ENCODE results near the gene PARPBP.
A peak's percentile ranks its signal among the peaks of the same experiment; 100 is the strongest.
"Not testable (repeated sequence)": the region's sequence is repeated elsewhere in the genome, so short reads cannot be mapped to it uniquely, and the experiment has no call there.

PARPBP gene

GRCh38 chr12:102142866-102143373, 22.9 kb downstream of the PARPBP start:
- H3K4me3 ChIP-seq (ENCODE audit: low read length): not testable (repeated sequence)
- DNase-seq (ENCODE audit: low read depth, low spot score): peak; percentile 36

- DNase-seq (ENCODE audit: low read depth, low spot score): no peak
- no peak overlapping the region for H3K4me3 ChIP-seq (ENCODE audit: low read length)
Measured at GRCh38 chr12:102144221-102144620, 24.2 kb downstream of the PARPBP start.

- DNase-seq (ENCODE audit: low read depth, low spot score); H3K4me3 ChIP-seq (ENCODE audit: low read length): not testable (repeated sequence)
Measured at GRCh38 chr12:102147062-102147587, 27.1 kb downstream of the PARPBP start.

GRCh38 chr12:102155206-102155605, 35.2 kb downstream of the PARPBP start:
- DNase-seq (ENCODE audit: low read depth, low spot score); H3K4me3 ChIP-seq (ENCODE audit: low read length): not testable (repeated sequence)

- no peak for DNase-seq (ENCODE audit: low read depth, low spot score)
- H3K4me3 ChIP-seq (ENCODE audit: low read length): no peak overlapping the region
Measured at GRCh38 chr12:102163383-102163782, 43.4 kb downstream of the PARPBP start.

- H3K4me3 ChIP-seq (ENCODE audit: low read length): no peak overlapping the region
- DNase-seq (ENCODE audit: low read depth, low spot score): no peak
Measured at GRCh38 chr12:102167821-102168604, 48.0 kb downstream of the PARPBP start.

- peak; percentile 25 for DNase-seq (ENCODE audit: low read depth, low spot score)
- no peak overlapping the region for H3K4me3 ChIP-seq (ENCODE audit: low read length)
Measured at GRCh38 chr12:102169922-102170621, 50.1 kb downstream of the PARPBP start.

GRCh38 chr12:102171951-102172350, 52.0 kb downstream of the PARPBP start:
- DNase-seq (ENCODE audit: low read depth, low spot score): no peak
- no peak overlapping the region for H3K4me3 ChIP-seq (ENCODE audit: low read length)

GRCh38 chr12:102172436-102172835, 52.5 kb downstream of the PARPBP start:
- H3K4me3 ChIP-seq (ENCODE audit: low read length): no peak overlapping the region
- no peak for DNase-seq (ENCODE audit: low read depth, low spot score)

- no peak overlapping the region for H3K4me3 ChIP-seq (ENCODE audit: low read length)
- no peak for DNase-seq (ENCODE audit: low read depth, low spot score)
Measured at GRCh38 chr12:102174117-102174516, 54.1 kb downstream of the PARPBP start.

- H3K4me3 ChIP-seq (ENCODE audit: low read length): no peak overlapping the region
- DNase-seq (ENCODE audit: low read depth, low spot score): no peak
Measured at GRCh38 chr12:102174761-102175160, 54.8 kb downstream of the PARPBP start.

GRCh38 chr12:102182635-102183034, 62.7 kb downstream of the PARPBP start:
- DNase-seq (ENCODE audit: low read depth, low spot score): no peak
- H3K4me3 ChIP-seq (ENCODE audit: low read length): no peak overlapping the region

GRCh38 chr12:102195826-102196225, 75.8 kb downstream of the PARPBP start:
- no peak overlapping the region for H3K4me3 ChIP-seq (ENCODE audit: low read length)
- no peak for DNase-seq (ENCODE audit: low read depth, low spot score)

GRCh38 chr12:102197789-102198188, 77.8 kb downstream of the PARPBP start, which contains the start of gene PMCH:
PMCH (minus strand) TSS chr12:102197833; CDS start chr12:102197770, 63 bp downstream.
- DNase-seq (ENCODE audit: low read depth, low spot score): no peak
- H3K4me3 ChIP-seq (ENCODE audit: low read length): no peak within 1 kb of the TSS

- no peak for DNase-seq (ENCODE audit: low read depth, low spot score)
- no peak overlapping the region for H3K4me3 ChIP-seq (ENCODE audit: low read length)
Measured at GRCh38 chr12:102201436-102202061, 81.6 kb downstream of the PARPBP start.

GRCh38 chr12:102202556-102202955, 82.6 kb downstream of the PARPBP start:
- DNase-seq (ENCODE audit: low read depth, low spot score): no peak
- no peak overlapping the region for H3K4me3 ChIP-seq (ENCODE audit: low read length)

- H3K4me3 ChIP-seq (ENCODE audit: low read length): no peak overlapping the region
- DNase-seq (ENCODE audit: low read depth, low spot score): no peak
Measured at GRCh38 chr12:102204025-102204424, 84.0 kb downstream of the PARPBP start.

- H3K4me3 ChIP-seq (ENCODE audit: low read length): no peak overlapping the region
- no peak for DNase-seq (ENCODE audit: low read depth, low spot score)
Measured at GRCh38 chr12:102215992-102216691, 96.2 kb downstream of the PARPBP start.

GRCh38 chr12:102220736-102221135, 100.8 kb downstream of the PARPBP start:
- no peak overlapping the region for H3K4me3 ChIP-seq (ENCODE audit: low read length)
- DNase-seq (ENCODE audit: low read depth, low spot score): no peak
